GM21528 (cell line): ENCODE data around the gene MADD.

Experiments used
- ATAC-seq: cut with Tn5 transposase; IDR thresholded peaks from one replicate; pipeline ENCODE4 v1.9.1; 2021; ENCODE audit warnings: mild to moderate bottlenecking, moderate library complexity; ENCODE audit not compliant: unreplicated experiment, low FRiP score

MADD gene

DNA sequence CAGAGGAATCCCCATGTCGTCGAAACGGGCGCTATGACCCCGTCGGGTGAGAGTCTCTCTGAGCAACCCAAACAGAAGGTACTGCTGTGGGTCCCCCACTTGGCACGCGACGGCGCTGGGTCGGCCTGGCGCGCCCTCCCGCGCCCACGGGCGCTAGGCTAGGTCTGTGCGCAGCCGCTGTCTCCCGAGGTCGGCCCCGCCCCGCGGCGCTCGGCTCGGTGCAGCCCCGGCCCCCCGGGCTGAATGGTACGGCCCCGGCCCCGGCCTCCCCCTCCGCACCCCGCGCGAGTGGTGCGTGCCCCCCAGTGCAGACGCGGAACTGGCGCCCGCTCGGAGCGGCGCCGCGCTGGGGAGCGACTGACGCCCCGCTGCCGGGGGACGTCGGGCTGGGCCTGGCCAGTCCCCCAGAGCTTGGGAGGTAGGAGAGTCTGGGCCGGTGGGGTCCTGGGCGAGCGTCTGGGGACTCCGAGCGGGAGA is at the start of gene MADD:
Gene MADD, plus strand, starts transcription at position 305 of the 477 bp plus-strand sequence.
- peak; percentile 70 for ATAC-seq

DNA sequence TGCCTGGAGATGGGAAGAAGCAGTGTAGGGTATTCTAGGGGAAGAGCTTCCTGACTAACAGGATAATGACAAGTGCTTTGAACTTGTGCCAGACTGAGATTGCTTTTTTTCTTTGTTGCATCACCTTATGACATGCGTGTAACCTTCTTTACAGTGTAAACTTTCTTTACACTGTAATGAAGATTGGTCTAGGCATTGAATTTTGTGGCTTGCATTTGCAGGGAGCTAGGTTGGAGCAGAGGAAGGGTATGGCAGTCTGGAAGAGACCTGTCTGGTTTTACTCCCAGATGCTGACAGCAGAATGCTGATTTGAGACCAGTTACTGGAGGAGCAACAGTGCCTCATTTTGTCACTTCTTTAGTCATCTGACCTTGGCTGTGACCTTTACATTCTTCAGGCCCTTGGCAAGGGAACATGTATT is 49.5 kb upstream of the MADD start:
- no peak for ATAC-seq

GRCh38 chr11:47222696-47223095 is 47.2 kb upstream of the MADD start:
- no peak for ATAC-seq

- ATAC-seq, result no peak
Measured at GRCh38 chr11:47225552-47226400, 44.2 kb upstream of the MADD start.

DNA sequence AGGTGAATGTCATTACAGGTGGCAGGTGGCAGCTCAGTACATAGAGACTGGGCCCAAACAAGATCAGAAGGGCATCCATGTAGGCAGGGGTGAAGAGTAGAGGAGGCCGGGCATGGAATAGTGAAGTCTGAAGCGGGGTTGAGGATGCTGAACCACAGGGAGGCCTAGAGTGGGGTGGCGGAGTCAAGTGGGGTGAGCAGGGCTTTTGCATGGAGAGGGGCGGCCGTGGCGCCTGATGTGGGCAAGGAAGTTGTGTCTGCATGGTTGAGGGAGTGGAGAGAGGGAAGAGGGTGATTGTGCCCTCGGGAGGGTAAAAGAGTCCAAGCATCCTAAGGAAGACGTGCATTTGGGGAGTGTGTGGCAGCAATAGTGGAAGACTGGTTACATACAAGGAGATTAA is 40.8 kb upstream of the MADD start:
- no peak for ATAC-seq

DNA sequence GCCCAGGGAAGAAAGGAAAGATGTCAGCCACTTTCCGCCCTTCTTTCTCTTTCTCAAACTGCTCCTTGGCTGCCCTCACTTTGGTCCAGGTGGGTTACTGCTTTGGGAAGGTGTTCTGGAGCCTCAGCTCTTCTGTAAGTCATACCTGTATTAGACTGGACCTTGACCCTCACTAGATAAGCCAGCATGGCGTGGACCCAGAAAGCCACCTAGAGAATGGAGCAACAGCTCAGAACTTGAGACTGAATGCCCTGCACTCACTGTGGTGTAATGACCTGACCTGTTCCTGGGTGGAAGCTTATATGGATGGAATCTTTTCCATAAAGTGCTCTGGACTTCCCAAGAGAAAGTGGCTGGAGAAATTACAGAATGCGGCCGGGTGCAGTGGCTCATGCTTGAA is 36.9 kb upstream of the MADD start:
- no peak for ATAC-seq

DNA sequence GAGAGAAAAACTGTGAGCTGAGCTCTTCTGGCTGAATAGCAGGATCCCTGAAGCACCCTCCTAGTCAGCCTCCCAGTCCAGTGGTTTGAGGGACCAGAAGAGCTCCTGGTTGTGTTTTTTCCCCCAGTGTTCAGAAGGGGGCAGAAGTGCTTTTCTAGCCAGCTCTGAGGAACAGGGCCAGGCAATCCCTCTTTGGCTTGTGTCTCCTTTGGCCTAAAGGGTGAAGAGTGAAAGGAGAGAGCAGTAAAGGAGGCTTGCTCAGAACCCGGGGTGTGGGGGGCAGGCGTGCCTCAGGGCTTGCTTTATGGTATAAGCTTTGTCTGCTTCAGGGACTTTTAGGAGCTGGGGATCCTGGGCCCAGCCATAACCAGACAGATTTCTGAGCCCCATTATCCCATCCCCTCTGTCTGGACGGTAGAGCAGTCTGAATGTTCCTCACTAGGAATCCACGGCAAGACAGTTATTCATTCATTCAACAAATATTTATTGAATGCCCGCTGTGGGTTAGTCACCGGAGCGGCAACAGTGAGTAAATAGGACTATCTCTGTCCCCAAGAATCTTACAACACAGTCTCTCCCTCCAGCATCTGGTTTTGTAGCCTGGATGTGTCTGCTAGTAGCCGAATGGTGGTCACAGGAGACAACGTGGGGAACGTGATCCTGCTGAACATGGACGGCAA is 35.8 kb upstream of the MADD start:
- no peak for ATAC-seq

DNA sequence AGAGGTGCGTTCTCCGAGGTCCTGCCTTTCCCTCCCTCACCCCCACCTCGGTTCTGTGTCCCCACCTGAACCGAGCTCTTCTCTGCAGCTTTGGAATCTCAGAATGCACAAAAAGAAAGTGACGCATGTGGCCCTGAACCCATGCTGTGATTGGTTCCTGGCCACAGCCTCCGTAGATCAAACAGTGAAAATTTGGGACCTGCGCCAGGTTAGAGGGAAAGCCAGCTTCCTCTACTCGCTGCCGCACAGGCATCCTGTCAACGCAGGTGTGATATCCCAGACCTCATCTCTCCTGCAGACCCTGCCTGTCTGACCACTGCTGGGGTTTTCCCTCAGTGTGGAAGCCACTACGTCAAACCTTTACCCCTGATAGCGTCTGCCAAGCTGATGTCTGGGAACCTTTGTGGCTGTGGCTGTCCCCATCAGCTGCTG is 35.2 kb upstream of the MADD start:
- ATAC-seq, result no peak

DNA sequence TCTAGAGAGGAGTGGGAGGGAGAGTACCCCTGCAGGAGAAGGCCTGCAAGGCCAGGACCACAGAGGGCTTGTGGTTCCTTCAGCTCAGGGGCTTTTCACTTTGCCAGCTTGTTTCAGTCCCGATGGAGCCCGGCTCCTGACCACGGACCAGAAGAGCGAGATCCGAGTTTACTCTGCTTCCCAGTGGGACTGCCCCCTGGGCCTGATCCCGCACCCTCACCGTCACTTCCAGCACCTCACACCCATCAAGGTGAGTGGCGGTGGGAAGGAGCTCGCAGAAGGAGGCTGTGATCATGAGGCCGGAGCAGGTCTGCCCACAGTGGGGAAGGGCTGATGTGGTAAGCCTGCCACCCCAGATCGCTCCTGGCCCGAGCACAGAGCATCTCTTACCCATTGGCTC is 34.8 kb upstream of the MADD start:
- ATAC-seq, result no peak

DNA sequence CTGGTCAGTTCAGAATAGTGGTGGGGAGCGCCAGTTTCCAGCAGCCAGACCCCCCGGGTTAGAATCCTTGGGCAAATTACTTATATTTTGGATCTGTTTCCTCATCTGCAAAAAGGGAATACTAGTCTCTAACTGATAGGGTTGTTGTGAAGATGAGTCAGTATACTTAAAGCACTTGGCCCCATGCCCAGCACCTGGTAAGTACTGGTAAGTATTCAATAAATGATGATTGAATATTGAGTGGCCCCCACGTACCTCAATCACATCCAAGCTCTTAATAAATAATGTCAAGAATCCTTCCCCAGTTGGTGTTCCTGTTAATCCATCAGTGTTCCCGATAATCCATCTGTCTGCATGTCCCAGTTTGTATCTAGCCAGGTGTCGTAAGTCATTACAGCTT is 33.5 kb upstream of the MADD start:
- no peak for ATAC-seq

DNA sequence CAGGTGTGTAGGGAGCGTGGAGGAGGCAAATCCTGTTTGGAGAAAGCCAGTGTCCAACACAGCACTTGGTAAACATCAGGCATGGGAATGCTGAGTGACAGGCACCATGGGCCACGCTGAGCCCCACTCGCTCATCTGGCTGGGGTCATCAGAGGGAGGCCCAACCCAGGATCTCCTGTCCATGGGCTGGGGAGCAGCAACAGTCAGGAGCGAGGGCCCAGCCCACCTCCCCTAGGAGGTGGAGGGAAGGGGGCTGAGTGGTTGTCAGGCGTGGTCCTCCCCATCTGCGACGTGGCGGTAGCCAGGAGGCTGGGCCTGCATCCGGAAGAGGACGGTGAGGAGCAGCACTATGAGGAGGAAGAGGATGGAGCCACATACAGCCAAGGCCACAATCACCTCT is 30.1 kb upstream of the MADD start:
- ATAC-seq, result no peak

DNA sequence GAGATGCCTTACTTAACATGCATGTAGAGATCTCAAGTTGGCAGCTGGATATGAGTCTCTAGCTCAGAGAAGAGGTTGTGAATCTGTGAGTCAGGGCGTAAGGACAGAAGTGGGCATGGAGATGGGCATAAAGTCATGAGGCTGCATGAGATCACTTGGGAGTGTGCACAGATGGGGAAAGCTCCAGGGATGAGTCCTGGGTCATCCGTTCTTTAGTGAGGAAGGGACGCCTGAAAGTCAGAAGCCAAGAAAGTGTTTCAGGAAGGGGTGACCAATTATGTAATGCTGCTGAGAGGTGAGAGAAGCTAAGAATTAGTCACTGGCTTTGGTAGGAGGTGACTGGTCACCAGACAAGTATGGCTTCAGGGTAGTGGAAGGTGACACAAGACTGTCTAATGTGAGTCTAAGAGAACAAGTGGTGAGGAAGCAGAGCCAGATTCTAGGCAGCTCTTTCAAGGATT is 28.1 kb upstream of the MADD start:
- ATAC-seq, result no peak

DNA sequence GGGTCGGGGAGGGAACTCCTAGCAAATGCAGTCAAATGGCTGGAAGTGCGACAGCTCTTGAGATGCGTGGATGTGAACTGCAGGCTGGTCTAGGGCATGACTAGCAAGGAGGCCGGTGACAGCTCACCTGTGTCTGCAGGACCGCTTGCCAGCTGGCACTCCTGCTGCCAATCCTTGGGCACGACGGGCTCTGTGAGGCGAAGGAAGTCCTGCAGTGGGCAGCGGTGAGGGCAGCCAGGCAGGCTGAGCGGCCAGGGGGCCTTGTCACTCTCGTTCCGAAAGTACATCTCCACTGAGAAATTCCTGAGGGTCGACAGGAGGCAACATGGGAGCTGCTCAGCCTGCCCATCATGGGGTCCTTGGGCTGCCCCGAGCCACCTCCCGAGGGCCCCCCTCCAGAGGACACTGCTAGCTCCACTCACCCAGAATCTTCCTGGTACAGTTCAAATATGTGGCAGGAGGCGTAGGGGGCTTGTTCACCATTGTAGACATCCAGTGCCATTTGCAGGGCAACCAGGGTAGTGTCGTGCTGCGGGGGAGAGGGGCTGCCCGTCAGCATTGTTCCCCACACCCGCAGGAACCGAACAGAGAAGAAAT is 27.2 kb upstream of the MADD start:
- ATAC-seq, result no peak

GRCh38 chr11:47243454-47243853 is 26.5 kb upstream of the MADD start:
- ATAC-seq, result no peak

DNA sequence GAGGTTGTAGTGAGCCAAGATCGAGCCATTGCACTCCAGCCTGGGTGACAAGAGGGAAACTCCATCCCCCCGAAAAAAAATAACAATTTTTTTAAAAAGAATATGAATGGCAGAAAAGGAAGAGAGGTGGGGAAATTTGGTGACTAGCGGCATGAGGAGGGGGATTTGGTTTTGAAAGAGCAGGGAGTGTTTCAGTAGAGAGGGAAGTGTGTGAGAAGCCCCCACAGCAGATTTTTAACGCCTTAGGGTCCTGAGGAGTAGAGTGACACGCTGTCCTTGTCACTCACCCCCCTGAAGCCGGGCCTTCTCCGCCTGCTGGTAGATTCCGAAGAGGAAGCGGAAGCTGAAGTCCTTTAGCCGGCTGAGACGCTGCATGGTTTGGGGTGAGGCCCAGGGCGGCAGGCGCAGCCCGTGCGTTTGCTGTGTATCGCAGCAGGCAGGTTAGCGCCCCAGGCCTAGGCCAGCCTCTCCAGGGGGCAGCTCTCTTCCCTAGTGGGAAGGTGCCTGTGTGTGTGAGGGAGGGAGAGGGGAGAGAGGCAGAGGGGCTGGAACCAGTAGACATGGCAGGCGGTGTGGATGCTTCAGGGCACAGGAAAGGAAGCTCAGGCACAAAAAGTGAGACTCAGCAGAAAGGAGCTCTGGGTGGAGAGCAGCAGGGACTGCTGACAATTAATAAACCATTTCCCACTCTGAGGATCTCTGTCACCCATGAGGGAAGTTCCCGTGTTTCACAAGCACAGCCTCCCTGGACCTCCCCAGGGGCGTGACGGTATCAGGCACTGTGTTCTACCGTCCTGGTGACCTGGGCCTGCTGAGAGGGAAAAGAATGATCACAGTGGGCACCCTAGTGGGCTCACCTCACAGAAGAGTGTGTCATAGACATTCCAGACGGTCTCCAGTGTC is 25.2 kb upstream of the MADD start:
- ATAC-seq, result no peak

DNA sequence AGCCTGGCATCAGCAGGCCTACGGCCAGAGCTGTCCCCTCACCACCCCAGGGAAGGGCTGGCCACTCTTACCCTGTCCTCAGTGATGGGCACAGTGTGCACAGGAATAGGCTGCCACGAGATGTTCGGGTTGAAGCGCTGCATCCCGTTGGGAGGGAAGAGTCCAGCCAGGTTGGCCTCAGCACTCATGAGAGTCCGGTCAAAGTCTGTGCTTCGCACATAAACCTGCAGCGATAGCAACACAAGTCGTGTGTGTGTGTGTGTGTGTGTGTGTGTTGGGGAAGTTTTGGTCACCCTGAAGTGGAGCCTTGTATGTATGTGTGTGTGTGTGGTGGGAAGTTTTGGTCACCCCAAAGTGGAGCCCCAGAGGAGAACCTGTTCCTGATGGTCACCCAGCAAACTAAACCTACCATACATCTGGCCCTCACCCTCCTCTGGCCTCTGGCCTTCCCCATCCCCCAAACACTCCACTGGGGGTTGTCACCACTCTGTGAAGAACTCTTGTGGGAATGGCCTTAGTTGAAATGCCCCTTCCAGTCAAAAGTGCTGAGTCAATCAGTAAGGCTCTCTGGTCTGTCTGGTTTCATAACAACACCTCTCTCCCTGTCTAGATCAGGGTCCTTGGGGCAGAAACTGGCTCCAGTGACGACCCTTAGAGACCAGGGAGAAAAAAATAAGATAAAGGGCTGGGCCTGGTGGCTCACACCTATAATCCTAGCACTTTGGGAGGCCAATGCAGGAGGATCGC is 24.1 kb upstream of the MADD start:
- ATAC-seq, result no peak

GRCh38 chr11:47247502-47247901 is 22.4 kb upstream of the MADD start:
- ATAC-seq, result no peak

DNA sequence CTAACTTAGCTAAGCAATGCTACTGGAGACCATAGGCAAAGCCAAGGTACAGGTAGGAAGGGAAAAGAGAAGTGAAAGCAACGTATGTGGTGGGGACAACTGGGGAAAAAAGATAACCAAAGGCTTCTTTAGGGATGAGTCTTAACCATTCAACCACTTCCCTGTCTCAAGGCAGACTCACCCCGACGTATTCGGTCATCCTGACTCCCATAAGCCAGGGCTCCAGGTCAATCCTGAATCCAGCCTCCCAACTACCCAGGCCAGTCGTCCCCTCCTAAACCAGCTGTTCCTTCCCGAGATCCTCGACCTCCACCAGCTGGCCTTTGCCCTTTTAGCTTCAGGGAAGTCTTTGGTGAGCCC is 21.6 kb upstream of the MADD start:
- peak; percentile 22 for ATAC-seq

GRCh38 chr11:47248664-47249377 is 21.1 kb upstream of the MADD start, which contains the start of gene ACP2:
Gene ACP2 (minus strand): TSS chr11:47248814. CDS start chr11:47248789, 25 bp downstream.
- peak; percentile 94 for ATAC-seq
